HG03280 (cell line): ENCODE results near the gene KRT86.
"Not testable (repeated sequence)": the region's sequence is repeated elsewhere in the genome, so short reads cannot be mapped to it uniquely, and the experiment has no call there.

Source experiments
- ATAC-seq: cut with Tn5 transposase; IDR thresholded peaks from one replicate; pipeline ENCODE4 v1.9.1; 2021; ENCODE audit warnings: mild to moderate bottlenecking, moderate library complexity; ENCODE audit not compliant: unreplicated experiment

Gene KRT86

GRCh38 chr12:52331039-52331438, 56.6 kb downstream of the KRT86 start:
- ATAC-seq = no peak

- no peak for ATAC-seq
Observed at GRCh38 chr12:52331833-52332232, 57.4 kb downstream of the KRT86 start.

- ATAC-seq = no peak
Observed at GRCh38 chr12:52332381-52332780, 57.9 kb downstream of the KRT86 start.

- ATAC-seq = no peak
Observed at GRCh38 chr12:52333321-52333720, 58.9 kb downstream of the KRT86 start.

GRCh38 chr12:52334185-52334584, 59.7 kb downstream of the KRT86 start:
- ATAC-seq = no peak

GRCh38 chr12:52335598-52336262, 61.3 kb downstream of the KRT86 start:
- ATAC-seq = no peak

GRCh38 chr12:52336641-52337040, 62.2 kb downstream of the KRT86 start:
- no peak for ATAC-seq

GRCh38 chr12:52337054-52337453, 62.6 kb downstream of the KRT86 start:
- ATAC-seq = no peak

GRCh38 chr12:52338241-52338960, 64.0 kb downstream of the KRT86 start:
- no peak for ATAC-seq

GRCh38 chr12:52341066-52341580, 66.7 kb downstream of the KRT86 start:
- ATAC-seq = no peak

GRCh38 chr12:52342781-52343490, 68.5 kb downstream of the KRT86 start:
- ATAC-seq = no peak

GRCh38 chr12:52343550-52343949, 69.1 kb downstream of the KRT86 start:
- no peak for ATAC-seq

GRCh38 chr12:52344111-52344510, 69.7 kb downstream of the KRT86 start:
- ATAC-seq = no peak

- not testable (repeated sequence) for ATAC-seq
Observed at GRCh38 chr12:52345041-52345440, 70.6 kb downstream of the KRT86 start.

- no peak for ATAC-seq
Observed at GRCh38 chr12:52346593-52346992, 72.1 kb downstream of the KRT86 start.

- no peak for ATAC-seq
Observed at GRCh38 chr12:52347016-52347415, 72.6 kb downstream of the KRT86 start.

GRCh38 chr12:52347551-52348510, 73.4 kb downstream of the KRT86 start:
- no peak for ATAC-seq

- ATAC-seq = no peak
Observed at GRCh38 chr12:52349196-52349595, 74.8 kb downstream of the KRT86 start.

- ATAC-seq = no peak
Observed at GRCh38 chr12:52350021-52350620, 75.7 kb downstream of the KRT86 start.

- no peak for ATAC-seq
Observed at GRCh38 chr12:52350786-52351185, 76.3 kb downstream of the KRT86 start.
